MG63 (cell line): ENCODE measurements around the gene MAP2K6. TPM values are rescaled to one million over a fixed set of nuclear protein-coding genes. Genes with fewer than 3 reads are reported as not detected.
A peak's percentile ranks its signal among the peaks of the same experiment; 100 is the strongest.

ENCODE experiments used
- DNase-seq: peaks from one replicate; pipeline ENCODE4 v3.0.0-alpha.2; 2020
- H3K27me3 ChIP-seq: fragments of 250-450 bp; sonication (Bioruptor Pico); 2 replicates; pipeline ENCODE4 v1.5.1; 2020; ENCODE audit warnings: mild to moderate bottlenecking, moderate library complexity
- H3K36me3 ChIP-seq: fragments of 250-450 bp; sonication (Bioruptor Pico); 2 replicates; pipeline ENCODE4 v1.5.1; 2020; ENCODE audit warnings: mild to moderate bottlenecking, moderate library complexity
- H3K4me3 ChIP-seq: fragments of 250-450 bp; sonication (Bioruptor Pico); 2 replicates; pipeline ENCODE4 v1.5.1; 2020; ENCODE audit warnings: mild to moderate bottlenecking, moderate library complexity
- H3K9me3 ChIP-seq: fragments of 250-450 bp; sonication (Bioruptor Pico); 2 replicates; pipeline ENCODE4 v1.5.1; 2020; ENCODE audit warnings: mild to moderate bottlenecking, moderate library complexity
- total RNA-seq: library from RNA; depleted of rRNA; stranded (reverse); fragments of >200 nt; shearing (Covaris generic); gene quantifications from 2 replicates; pipeline ENCODE4 v1.2.3, GENCODE V29; 2014; ENCODE audit warnings: low replicate concordance

MAP2K6 gene
- total RNA-seq, 1 experiment from 2014 or later: 1.9 TPM

DNA sequence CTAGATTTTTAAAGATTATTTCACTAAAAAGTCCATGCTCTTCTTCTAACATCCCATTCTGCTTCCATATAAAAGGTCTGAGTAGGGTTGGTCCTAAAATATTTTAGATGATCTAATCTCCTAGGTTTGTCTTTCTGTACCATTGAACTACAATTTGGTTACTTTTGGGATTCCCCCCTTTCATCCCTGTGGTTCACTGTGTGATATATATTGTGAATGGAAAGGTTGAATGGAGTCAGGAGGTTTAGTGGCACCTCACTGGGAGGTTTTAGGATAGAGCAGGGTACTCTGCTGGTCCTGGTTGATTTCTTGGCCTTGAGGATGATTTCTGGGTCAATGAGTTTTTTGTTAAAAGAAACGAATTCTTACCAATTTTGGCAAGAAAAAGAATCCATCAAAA lies 29.5 kb downstream of the MAP2K6 start:
- no peaks in the 10 kb centered on the region for H3K27me3 ChIP-seq
- no peaks in the 10 kb centered on the region; the same call in 1 of the 2 replicates for H3K9me3 ChIP-seq
- DNase-seq: no peak
- H3K36me3 ChIP-seq: no peaks in the 10 kb centered on the region
- no peak overlapping the region for H3K4me3 ChIP-seq

DNA sequence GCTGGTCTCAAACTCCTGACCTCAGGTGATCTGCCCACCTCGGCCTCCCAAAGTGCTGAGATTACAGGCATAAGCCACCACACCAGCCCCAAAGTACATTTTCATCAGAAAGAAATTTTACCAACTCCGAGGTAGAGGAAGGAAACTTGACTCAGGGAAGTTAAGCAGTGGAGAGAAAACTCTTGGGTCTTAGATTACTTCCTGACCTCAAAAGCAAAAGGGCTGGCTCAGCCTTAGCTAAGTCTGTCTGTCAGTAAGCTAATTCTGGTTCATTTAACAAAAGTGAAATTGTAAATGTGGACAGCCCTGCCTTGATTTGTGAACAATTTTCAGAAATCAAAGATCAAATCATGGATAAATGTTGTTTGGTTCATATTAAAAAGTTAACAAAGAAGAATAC lies 30.6 kb downstream of the MAP2K6 start:
- Histone ChIP-seq H3K27me3 (no peaks in the 10 kb centered on the region), H3K4me3 (no peak overlapping the region), H3K36me3 (no peaks in the 10 kb centered on the region), H3K9me3 (no peaks in the 10 kb centered on the region; the same call in 1 of the 2 replicates)
- no peak for DNase-seq

DNA sequence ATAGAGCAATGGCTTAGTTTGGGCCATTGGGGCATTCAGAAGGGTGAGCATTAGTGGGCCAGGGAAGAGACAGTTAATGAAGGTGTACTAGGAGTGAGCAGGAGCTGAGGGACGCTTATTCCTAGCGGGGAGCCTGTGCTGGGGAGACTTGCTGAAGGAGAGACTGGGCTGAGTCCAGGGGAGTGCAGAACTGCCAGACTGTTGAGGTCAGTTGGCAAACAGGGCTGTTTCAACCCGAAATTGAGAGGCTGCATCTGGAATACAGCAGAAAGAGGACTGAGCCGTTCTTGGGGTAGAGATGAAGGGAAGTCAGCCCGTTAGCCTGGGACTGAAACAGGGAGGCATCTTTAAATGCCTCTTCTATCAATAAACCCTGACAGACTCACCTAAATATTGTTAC lies 33.2 kb downstream of the MAP2K6 start:
- H3K36me3 ChIP-seq: no peaks in the 10 kb centered on the region
- no peak overlapping the region for H3K4me3 ChIP-seq
- DNase-seq: no peak
- H3K27me3 ChIP-seq: no peaks in the 10 kb centered on the region
- no peaks in the 10 kb centered on the region for H3K9me3 ChIP-seq

DNA sequence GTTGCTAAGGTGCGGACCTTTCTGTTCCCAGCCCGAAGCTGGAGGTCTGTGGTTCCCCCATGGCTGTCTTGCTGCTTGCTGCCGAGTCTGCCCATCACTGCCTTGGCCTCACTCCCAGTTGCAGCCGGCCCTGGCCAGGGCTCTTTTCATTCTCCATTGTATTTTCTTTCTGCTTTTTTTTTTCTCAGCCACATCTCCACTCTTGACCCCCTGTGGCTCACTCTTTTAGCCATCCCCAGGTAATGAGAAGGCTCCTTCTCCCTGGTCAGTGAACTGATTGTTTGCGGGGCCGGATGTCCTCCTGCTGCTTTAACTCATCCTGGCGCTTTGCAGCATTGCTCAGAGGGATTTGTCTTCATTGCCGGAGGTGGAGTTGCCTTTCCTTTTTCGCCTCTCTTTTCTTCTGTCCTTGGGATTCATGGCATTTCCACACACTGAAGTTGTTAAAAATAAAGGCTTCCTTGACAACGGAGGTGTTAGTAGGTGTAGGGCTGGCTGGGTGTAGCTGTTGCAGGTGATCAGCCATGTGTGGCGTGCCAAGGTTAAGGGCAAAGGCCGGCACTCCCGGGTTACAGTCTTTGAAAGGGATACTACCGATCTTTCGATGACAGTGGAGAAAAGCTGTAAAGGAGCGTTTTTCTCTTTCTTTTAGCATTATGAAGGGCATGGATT lies 34.1 kb downstream of the MAP2K6 start:
- DNase-seq: no peak
- H3K36me3 ChIP-seq: no peaks in the 10 kb centered on the region
- no peak overlapping the region for H3K4me3 ChIP-seq
- no peaks in the 10 kb centered on the region for H3K27me3 ChIP-seq
- H3K9me3 ChIP-seq: no peaks in the 10 kb centered on the region

DNA sequence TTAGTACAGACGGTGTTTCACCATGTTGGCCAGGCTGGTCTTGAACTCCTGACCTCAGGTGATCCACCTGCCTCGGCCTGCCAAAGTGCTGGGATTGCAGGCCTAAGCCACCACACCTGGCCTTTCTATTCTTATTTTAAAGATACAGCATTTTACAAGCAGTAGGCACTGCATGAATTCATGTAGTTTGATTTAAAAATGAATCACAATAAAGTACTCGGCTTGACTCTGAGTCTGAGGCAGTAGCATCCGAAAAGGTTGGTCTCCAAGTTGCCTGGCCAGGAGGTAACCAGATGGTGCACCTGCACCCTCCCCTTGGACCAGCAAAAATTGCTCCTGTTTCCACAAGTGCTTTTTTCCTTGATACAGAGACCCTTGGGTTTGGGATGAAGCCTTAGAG lies 35.6 kb downstream of the MAP2K6 start:
- no peaks in the 10 kb centered on the region for H3K36me3 ChIP-seq
- H3K9me3 ChIP-seq: no peaks in the 10 kb centered on the region
- DNase-seq: no peak
- H3K27me3 ChIP-seq: no peaks in the 10 kb centered on the region
- H3K4me3 ChIP-seq: no peak overlapping the region

DNA sequence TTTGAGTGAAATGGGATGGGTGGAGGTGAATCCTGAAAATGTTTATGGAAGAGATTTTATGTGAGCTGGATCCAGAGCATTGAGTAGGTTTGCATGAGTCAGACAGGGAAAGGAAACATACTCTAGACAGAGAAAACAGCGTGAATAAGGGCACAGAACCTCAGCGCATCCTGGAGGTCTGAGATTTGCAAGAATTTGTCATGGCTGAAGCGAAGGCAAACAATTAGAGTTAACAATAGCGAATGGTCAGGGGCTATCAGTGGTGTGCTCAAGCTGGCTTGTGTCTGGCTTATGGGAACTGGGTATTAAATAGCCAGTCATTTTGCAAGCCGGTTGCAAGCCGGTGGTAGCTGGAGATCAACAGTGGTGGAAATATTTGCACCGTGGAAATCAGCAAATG lies 36.4 kb downstream of the MAP2K6 start:
- no peaks in the 10 kb centered on the region for H3K27me3 ChIP-seq
- no peak overlapping the region for H3K4me3 ChIP-seq
- H3K9me3 ChIP-seq: no peaks in the 10 kb centered on the region
- H3K36me3 ChIP-seq: no peaks in the 10 kb centered on the region
- DNase-seq: no peak

DNA sequence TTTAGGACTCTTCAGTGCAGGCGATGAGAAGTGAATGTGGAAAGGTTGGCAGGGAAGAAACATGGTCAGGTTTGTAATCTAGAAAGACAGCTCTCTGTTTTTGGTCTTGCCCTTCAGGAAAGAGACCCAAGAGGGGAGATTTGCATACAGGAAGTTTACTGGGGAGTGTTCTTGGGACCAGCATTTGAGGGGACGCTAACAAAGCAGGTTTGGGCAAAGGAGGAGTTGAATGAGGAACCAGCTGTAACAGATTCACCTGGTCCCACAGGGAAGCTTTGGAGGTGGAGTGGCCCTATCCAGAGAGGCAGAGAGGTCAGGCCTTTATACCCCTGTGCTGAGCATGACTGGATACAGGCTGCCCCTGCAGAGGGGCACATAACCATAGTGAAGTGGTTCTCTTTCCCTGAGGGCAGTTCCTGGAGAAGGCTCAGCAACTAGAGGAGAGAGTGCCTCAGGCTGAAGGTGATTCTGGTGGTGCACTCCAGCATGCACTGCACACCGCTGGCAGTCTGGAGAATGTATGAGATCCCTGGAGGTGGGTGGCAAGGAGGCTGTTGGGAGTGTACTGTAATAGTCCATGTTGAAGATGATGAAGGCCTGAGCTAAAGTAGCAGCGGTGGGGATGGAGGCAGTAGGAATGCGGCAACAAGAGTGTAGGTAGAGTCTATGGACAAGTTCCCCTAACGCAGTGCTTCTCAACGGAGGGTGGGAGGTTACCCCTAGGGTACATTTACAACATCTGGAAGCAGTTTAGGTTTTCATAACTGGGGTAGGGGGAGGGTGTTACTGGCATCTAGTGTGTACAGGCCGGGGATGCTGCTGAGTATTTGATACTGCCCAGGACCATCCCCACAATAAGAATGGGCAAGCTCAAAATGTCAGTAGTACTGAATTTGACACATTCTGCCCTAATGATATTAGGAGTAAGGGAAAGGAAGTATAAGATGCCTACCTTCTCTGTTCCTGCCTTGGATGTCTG lies 37.2 kb downstream of the MAP2K6 start:
- Histone ChIP-seq H3K27me3 (no peaks in the 10 kb centered on the region), H3K9me3 (no peaks in the 10 kb centered on the region), H3K36me3 (no peaks in the 10 kb centered on the region), H3K4me3 (no peak overlapping the region)
- DNase-seq: no peak

DNA sequence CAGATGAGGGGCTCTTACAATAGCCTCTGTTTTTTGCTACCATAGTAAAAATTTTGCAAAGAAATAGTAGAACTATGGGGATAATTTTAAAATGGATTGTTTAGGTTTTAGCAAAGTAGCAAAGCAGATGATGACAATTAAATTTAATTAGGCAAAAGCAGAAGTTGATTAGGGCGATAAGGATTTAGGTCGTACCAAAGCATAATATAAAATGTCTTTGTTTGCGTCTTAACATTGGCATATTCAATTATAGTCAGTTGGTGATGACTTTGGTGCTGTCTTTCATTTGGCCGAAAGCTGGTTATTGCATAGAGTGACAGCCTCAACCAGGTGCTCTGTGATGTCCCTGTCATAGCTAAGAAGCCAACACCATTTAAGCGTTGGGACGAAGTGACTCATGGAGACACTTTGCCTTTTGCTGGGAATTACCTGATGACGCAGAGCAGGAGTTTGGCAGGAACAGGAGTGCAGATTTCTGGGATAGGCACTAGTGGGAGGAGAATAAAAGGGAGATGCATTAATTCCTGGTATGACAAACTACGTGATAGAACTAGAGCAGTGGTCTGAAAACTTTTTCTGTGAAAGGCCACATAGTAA lies 38.3 kb downstream of the MAP2K6 start:
- DNase-seq: no peak
- Histone ChIP-seq H3K36me3 (no peaks in the 10 kb centered on the region), H3K9me3 (no peaks in the 10 kb centered on the region)

DNA sequence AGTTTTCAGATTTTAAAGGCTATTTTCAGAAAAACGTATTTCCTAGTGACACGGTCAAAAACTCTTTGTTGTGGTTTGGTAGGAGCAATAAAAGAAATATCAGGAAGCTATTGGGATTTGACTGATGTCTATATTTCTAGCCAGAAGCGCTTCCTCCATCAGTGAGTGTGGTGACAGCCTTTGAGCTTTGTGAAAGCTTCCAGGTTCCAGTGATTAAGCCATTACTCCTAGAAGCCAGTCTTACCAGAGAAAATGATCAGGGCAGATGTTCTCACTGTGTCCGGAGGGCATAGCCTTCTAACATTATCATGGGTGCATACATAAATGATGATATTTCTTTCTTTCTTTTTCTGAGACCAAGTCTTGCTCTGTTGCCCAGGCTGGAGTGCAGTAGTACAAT lies 39.6 kb downstream of the MAP2K6 start:
- no peaks in the 10 kb centered on the region for H3K27me3 ChIP-seq

More for the DNA sequence above, 38.3 kb downstream of the MAP2K6 start:
- no peak overlapping the region for H3K4me3 ChIP-seq
- no peaks in the 10 kb centered on the region for H3K27me3 ChIP-seq

DNA sequence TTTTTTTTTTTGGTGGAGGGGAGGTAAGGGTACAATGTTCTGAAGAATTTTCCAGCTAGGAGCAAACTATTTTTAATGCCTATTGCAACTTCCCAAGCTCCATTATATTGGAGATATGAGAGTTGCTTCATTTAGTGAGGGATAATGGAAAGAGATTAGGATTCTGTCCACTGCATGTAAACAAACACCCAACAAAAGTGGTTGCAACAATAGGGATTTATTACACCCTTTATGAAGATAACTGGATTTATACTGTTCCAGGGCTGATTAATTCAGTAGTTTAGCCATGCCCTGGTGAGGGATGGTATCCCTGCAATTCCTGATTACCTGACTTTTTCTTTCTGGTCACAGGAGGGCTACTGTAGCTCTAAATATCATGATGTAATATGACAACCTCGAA lies 40.5 kb downstream of the MAP2K6 start:
- no peaks in the 10 kb centered on the region for H3K27me3 ChIP-seq
- no peaks in the 10 kb centered on the region for H3K9me3 ChIP-seq
- no peaks in the 10 kb centered on the region for H3K36me3 ChIP-seq
- no peak overlapping the region for H3K4me3 ChIP-seq
- no peak for DNase-seq

More for the DNA sequence above, 39.6 kb downstream of the MAP2K6 start:
- DNase-seq: no peak
- Histone ChIP-seq H3K36me3 (no peaks in the 10 kb centered on the region), H3K4me3 (no peak overlapping the region), H3K9me3 (no peaks in the 10 kb centered on the region)

DNA sequence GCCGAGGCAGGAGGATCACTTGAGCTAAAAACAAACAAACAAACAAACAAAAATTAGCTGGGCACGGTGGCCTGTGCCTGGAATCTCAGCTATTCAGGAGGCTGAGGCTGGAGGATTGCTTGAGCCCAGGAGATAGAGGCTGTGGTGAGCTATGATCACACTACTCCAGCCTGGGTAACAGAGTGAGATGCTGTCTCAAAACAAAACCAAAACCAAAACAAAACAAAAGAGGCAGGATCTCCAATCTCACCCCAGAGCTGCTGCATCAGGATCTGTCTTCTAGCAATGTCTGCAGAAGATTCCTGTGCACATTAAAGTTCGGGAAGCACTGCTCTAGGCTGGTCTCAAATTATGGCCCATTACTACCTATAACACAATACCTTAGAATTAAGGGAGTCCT lies 43.1 kb downstream of the MAP2K6 start:
- no peaks in the 10 kb centered on the region for H3K36me3 ChIP-seq
- no peak for DNase-seq
- H3K9me3 ChIP-seq: no peaks in the 10 kb centered on the region
- H3K4me3 ChIP-seq: no peak overlapping the region
- H3K27me3 ChIP-seq: no peaks in the 10 kb centered on the region

DNA sequence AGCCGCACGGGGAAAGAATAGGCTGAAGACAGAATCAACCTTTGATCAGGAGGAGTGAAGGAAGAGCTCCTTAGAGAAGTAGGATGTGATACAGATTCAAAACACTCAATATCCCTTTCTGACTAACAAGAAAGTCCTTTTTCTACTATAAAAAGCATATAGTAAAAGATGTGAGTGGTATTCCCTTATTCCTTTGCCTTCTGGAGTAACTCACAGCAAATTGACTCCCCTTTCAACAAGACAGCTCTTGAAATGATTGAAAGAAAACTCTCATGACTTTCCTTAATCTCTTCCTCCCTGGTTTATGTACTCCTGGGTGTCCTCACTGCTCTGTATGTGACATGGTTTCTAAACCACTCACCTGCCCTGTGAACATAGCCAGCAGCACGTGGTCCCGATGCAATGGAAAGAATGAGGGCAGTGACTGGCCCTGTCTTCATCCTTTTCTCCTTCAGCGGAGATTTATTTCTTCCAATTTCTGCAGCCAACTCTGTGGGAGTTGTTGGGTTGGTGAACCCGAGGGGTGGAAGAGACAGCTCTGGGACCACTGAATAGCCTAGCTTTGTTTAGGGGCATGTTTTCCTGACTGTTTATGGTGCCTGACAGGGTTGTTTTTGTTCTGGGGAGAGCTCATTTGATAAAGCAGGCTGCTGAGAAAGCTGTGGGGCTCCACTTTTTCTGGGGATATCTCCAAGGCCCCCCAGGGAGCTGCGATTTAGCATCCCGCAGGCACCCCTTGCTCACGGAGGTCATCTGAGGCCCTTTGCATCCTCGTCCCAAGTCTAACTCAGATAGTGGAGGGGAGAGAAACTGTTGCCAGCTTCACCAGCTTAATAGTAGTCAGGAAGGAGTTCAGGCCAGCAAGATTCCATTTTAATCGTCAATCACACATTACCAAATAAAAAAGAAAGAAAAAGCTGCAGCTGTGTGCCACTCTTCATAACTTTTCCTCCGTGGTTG lies 46.7 kb downstream of the MAP2K6 start:
- no peak for DNase-seq
- H3K27me3 ChIP-seq: no peaks in the 10 kb centered on the region
- H3K9me3 ChIP-seq: no peaks in the 10 kb centered on the region
- H3K36me3 ChIP-seq: no peaks in the 10 kb centered on the region
- no peak overlapping the region for H3K4me3 ChIP-seq

DNA sequence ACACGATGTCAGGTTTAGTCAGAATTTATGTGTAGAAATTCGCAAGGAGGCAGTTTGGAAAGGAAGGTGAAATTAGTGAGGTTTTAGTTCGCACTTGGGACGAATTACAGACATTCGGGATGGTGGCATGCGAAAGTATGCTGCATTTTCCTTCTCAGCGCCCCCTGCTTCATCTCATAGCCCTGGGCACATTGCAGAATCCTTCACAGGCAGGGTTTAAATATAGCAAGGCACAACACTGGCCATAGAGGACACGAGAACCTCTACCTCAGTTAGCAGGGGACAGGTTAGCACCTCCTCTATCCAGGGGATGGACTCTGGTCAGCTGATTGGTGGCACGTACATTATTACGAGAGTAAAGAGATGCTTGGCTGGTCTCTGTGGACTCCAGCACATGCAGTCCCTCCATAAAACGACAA lies 47.5 kb downstream of the MAP2K6 start:
- Histone ChIP-seq H3K27me3 (no peaks in the 10 kb centered on the region), H3K9me3 (no peaks in the 10 kb centered on the region), H3K4me3 (no peak overlapping the region), H3K36me3 (no peaks in the 10 kb centered on the region)
- no peak for DNase-seq

DNA sequence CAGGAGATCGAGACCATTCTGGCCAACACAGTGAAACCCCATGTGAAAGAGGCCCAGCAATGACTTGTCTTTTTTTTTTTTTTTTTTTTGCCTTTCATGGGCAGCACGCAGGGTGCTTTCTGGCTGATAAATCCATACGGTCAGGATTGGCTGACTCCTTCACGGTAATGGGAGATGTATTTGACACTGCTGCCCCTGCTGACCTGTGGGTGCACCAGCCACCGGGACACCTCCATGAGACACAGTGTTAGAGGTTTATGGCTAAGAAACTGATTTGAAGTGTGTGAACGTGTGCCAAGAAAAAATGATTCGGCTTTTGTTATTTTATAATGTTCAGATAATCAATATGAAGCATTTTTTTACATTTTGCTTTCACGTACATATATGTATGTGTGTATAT lies 48.4 kb downstream of the MAP2K6 start:
- H3K27me3 ChIP-seq: no peaks in the 10 kb centered on the region
- H3K4me3 ChIP-seq: no peak overlapping the region
- no peak for DNase-seq
- H3K36me3 ChIP-seq: no peaks in the 10 kb centered on the region
- no peaks in the 10 kb centered on the region for H3K9me3 ChIP-seq

DNA sequence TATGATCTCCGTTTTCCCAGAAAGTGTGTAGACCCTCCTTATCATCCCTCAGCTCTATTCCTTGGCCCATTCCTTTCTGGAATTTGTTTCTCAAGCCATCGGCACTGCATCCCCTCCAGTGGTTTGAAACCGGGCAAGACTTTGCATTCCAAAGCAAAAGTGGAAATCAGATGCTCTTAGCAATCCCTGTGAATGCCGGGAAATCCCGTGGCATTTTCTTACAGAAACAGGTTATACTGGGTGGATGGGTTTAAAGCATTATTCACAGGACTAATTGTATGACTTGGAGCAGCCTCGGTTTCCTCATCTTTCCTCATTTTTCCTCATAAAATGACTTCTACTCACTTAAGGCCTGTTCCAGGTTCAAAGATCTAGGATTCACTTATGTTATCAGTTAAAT lies 52.0 kb downstream of the MAP2K6 start:
- no peak for DNase-seq
- Histone ChIP-seq H3K36me3 (no peaks in the 10 kb centered on the region), H3K27me3 (no peaks in the 10 kb centered on the region), H3K4me3 (no peak overlapping the region), H3K9me3 (no peaks in the 10 kb centered on the region)

DNA sequence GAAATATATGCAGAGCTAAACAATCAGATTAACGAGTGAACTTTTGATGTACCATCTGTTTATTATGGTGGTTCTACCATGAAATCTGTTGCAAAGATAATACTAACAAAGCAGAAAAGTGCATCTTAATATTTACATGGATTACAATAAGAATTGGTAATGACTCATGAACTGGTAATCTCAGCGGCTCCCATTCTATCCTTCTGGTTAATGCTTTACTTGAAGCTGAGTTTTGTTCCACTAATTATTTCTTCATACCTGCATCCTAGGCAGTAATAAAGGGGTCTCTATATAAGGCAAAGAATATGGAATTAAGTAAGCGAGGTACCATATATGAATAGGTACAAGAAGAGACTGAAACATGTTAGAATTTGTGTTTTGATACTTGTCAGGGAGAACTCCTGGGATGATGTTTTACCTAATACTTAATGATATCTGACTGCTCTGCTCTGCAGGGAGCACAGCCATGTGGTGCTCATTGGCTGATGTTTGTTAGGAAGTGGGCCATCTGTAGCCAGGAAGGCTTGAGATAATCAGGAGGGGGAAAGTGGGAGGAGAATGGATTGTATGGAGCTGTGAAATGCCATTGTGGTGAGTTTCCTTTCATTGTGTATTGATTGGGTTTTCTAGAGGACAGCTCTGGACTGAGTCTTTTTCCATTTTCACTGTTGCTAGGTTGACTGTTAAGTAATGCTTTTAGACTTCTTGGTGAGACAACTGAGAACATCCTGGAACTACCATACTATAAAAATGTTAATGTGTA lies 52.6 kb downstream of the MAP2K6 start:
- Histone ChIP-seq H3K27me3 (no peaks in the 10 kb centered on the region), H3K4me3 (no peak overlapping the region), H3K9me3 (no peaks in the 10 kb centered on the region), H3K36me3 (no peaks in the 10 kb centered on the region)
- peak; percentile 74 for DNase-seq
